Measurements from ENCODE around the gene PLCL1. TPM values are rescaled to one million over a fixed set of nuclear protein-coding genes. Genes with fewer than 3 reads are reported as not detected.

PLCL1 gene
- total RNA-seq (10 to 100 TPM; 24.9 to 27.2 TPM), total RNA-seq (68.0 to 73.6 reads per million in 2 donors)

DNA sequence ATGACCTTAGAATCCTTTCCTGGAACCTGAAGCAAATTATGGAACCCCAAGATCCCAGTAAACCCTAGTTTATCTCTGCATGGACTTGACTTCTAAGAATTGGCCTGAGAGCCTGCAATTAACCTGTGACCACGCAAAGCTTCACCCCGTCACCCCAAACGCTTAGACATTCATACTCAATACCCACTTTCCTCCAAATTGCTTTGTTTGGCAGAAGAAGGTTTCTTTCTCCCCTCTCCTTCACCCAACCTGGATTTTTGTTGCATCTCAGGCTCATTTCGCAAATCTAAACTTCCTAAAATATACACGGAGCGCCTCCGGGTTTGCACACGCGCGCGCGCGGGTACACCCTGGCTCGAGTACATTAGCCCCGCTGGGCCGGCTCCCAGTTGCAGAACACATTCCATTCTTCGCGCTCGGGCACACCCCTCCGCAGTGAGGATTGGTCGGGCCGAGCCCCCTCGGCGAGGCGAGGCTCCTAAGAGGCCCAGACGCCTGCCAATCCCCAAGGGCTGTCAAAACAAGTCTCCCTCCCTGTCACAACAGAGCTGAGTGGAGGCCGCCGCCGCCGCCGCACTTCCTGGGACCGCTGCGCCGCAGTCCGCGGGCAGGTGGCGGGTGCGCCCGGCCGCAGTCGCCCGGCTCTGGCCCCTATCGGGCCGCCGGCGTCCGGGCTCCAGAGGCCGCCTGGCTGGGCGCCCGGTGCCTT is at the start of gene PLCL1:
Gene PLCL1, plus strand, starts transcription at position 545 of the 709 bp plus-strand sequence.
- no peaks in the 10 kb centered on the region for H3K27me3 Mint-ChIP-seq
- H3K4me3 Mint-ChIP-seq: peak within 1 kb of the TSS; percentile 96
- DNase-seq: peak; percentile 78 to 87 (median 82)
- H3K9me3 ChIP-seq (ENCODE audit: control insufficient read depth, low read length, poor library complexity, severe bottlenecking): no peaks in the 10 kb centered on the region
- H3K27ac Mint-ChIP-seq: peak within 1 kb of the TSS; percentile 85
- ATAC-seq: peak; percentile 98
- H3K36me3 Mint-ChIP-seq (ENCODE audit: low read depth): no peaks in the 10 kb centered on the region
- H3K4me1 Mint-ChIP-seq: peaks cover 40% of the 10 kb centered on the region

DNA sequence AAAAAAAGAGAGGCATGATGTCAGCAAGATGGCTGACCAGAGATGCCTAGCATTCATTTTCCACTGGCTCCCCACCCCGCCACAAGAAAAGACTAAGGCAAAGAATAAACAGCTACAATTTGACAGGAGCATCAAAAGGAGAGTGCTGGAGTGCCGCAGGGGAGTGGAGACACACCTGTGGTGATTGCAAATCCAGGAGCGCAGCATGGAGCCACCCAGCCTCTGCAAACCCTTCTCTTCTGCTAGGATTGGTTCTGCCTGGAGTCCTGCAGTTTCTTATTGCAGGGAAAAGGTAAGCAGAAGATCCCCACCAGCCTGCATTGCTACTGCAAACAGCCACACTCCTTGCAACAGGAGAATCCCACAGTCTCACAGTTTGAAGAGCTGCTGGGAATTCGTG is 45.4 kb upstream of the PLCL1 start:
- Mint-ChIP-seq H3K27me3 (no peaks in the 10 kb centered on the region), H3K27ac (no peak overlapping the region), H3K4me1 (no peaks in the 10 kb centered on the region), H3K36me3 (ENCODE audit: low read depth) (no peaks in the 10 kb centered on the region), H3K4me3 (no peak overlapping the region)
- peaks cover 3% of the 10 kb centered on the region for H3K9me3 ChIP-seq (ENCODE audit: control insufficient read depth, low read length, poor library complexity, severe bottlenecking)
- DNase-seq (no peak), ATAC-seq (no peak)

DNA sequence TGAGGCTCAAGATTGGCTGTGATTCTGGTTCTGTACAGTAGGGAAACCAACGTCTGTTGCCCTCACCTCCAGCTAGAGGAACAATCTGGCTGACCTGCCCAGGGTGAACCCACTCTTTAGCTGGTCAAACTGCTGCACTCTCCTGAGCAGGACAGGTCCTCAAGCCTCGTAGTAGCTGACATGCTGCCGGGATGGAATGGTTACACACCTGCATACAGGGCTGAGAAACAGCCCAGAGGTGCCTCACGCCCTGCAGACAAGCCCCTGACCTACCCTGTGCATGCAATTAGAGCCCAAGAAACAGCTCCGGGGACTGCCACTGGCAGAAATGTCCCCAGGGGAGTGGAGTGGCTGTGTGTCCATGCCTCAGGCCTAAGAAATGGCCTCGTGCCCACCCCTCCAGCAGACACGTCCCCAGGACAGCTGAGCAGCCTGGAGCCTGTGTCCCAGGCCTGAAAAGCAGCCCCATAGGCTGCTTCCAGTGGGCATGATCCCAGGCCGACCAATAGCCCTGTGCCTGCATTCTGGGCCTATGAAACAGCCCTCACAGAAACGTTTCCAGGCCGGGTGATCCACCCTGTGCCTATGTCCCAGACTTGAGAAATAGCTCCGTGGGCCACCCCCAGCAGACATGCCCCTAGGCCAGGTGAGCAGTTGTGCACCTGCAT is 44.6 kb upstream of the PLCL1 start:
- Mint-ChIP-seq H3K4me1 (no peaks in the 10 kb centered on the region), H3K27ac (no peak overlapping the region), H3K36me3 (ENCODE audit: low read depth) (no peaks in the 10 kb centered on the region), H3K4me3 (no peak overlapping the region), H3K27me3 (peaks cover 3% of the 10 kb centered on the region)
- peaks cover 3% of the 10 kb centered on the region for H3K9me3 ChIP-seq (ENCODE audit: control insufficient read depth, low read length, poor library complexity, severe bottlenecking)
- no peak for DNase-seq
- no peak for ATAC-seq

DNA sequence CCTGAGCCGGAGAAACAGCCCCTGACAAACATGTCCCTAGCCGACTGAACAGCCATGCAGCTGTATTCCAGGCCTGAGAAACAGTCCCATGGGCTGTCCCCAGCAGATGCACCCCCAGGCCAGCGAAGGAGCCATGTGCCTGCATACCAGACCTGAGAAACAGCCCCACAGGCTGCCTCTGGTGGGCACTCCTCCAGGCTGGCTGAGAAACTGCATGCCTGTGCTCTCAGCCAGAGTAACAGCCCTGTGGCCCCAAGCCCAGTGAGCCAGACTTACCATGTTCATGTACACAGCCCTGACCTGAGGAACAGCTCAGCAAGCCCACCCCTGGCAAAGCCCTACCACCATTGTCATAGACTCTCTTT is 44.1 kb upstream of the PLCL1 start:
- Mint-ChIP-seq H3K4me1 (no peaks in the 10 kb centered on the region), H3K27ac (no peak overlapping the region), H3K27me3 (peaks cover 7% of the 10 kb centered on the region), H3K4me3 (no peak overlapping the region), H3K36me3 (ENCODE audit: low read depth) (no peaks in the 10 kb centered on the region)
- no peak for ATAC-seq
- H3K9me3 ChIP-seq (ENCODE audit: control insufficient read depth, low read length, poor library complexity, severe bottlenecking): peaks cover 3% of the 10 kb centered on the region
- DNase-seq: no peak

DNA sequence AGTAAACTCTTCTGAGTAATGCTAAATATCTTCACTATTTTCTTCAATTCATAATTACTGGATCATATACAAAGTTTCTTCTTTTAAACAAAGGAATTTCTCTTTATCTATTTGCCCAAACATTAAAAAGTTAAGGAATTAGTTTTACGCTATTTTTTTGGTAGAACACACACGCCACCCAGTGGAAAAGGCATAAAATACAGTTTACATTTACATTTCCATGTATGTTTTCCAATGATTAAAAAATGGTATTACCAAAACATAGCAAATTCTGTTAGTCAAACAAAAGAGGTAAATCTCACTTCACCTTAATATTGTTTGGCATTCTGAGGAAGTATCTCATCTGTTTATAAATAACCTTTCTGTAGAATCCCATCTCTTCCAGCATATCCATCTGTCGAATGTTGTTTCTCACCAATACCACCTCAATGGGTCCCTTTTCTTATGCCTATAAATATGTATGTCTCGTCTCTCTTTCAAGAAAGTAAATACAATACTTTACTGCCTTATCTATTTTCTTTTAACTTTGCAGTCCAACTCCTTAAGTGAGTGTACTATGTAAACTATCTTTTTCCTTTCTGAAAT is 26.5 kb upstream of the PLCL1 start:
- no peak overlapping the region for H3K4me3 Mint-ChIP-seq
- H3K4me1 Mint-ChIP-seq: peaks cover 6% of the 10 kb centered on the region
- H3K27me3 Mint-ChIP-seq: peaks cover 6% of the 10 kb centered on the region
- H3K36me3 Mint-ChIP-seq (ENCODE audit: low read depth): peaks cover 2% of the 10 kb centered on the region
- no peaks in the 10 kb centered on the region for H3K9me3 ChIP-seq (ENCODE audit: control insufficient read depth, low read length, poor library complexity, severe bottlenecking)
- no peak for DNase-seq
- no peak for ATAC-seq
- H3K27ac Mint-ChIP-seq: no peak overlapping the region

DNA sequence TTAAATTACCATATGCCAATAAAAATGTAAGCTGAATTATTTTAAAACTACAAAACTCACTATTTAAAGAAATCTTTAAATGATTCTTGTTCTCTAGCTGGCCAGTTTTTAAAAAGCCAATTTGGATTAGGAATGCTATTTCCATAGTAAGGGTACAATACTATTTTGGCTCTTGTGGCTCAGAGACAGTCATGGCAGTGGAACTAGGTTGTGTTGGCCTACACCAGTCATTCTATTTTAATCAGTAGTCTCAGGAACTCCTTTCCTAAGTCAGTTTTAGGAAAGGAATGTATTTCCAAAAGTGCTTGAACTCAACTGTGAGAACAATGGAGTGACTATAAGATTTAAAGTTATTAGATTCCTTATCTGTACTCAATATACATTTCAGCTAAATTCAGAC is 25.1 kb upstream of the PLCL1 start:
- ATAC-seq (no peak), DNase-seq (no peak)
- H3K27ac Mint-ChIP-seq: no peak overlapping the region
- peaks cover 2% of the 10 kb centered on the region for H3K36me3 Mint-ChIP-seq (ENCODE audit: low read depth)
- H3K4me1 Mint-ChIP-seq: peaks cover 2% of the 10 kb centered on the region
- H3K9me3 ChIP-seq (ENCODE audit: control insufficient read depth, low read length, poor library complexity, severe bottlenecking): no peaks in the 10 kb centered on the region
- H3K4me3 Mint-ChIP-seq: no peak overlapping the region
- H3K27me3 Mint-ChIP-seq: peaks cover 12% of the 10 kb centered on the region

DNA sequence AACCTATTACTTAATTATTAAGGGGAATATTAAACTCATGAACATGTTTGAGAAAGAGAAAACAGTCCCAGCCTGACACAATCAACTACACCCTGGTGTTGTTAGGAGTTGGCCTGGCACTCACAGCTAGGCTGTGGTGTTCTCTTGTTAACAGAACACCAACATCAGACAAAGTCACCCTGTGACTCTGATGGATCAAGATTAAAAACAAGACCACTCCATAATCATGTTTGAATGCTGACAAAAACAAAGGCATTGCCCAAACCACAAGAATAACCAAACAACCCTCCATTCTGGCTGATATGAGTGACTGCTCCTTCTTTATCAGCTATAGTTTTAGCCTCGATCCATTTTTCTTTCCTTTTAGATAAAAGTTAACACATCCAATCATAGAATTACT is 22.3 kb upstream of the PLCL1 start:
- H3K27me3 Mint-ChIP-seq: peaks cover 12% of the 10 kb centered on the region
- H3K4me1 Mint-ChIP-seq: peaks cover 5% of the 10 kb centered on the region
- no peak overlapping the region for H3K4me3 Mint-ChIP-seq
- H3K9me3 ChIP-seq (ENCODE audit: control insufficient read depth, low read length, poor library complexity, severe bottlenecking): no peaks in the 10 kb centered on the region
- DNase-seq (no peak), ATAC-seq (no peak)
- H3K36me3 Mint-ChIP-seq (ENCODE audit: low read depth): peaks cover 4% of the 10 kb centered on the region
- H3K27ac Mint-ChIP-seq: no peak overlapping the region

DNA sequence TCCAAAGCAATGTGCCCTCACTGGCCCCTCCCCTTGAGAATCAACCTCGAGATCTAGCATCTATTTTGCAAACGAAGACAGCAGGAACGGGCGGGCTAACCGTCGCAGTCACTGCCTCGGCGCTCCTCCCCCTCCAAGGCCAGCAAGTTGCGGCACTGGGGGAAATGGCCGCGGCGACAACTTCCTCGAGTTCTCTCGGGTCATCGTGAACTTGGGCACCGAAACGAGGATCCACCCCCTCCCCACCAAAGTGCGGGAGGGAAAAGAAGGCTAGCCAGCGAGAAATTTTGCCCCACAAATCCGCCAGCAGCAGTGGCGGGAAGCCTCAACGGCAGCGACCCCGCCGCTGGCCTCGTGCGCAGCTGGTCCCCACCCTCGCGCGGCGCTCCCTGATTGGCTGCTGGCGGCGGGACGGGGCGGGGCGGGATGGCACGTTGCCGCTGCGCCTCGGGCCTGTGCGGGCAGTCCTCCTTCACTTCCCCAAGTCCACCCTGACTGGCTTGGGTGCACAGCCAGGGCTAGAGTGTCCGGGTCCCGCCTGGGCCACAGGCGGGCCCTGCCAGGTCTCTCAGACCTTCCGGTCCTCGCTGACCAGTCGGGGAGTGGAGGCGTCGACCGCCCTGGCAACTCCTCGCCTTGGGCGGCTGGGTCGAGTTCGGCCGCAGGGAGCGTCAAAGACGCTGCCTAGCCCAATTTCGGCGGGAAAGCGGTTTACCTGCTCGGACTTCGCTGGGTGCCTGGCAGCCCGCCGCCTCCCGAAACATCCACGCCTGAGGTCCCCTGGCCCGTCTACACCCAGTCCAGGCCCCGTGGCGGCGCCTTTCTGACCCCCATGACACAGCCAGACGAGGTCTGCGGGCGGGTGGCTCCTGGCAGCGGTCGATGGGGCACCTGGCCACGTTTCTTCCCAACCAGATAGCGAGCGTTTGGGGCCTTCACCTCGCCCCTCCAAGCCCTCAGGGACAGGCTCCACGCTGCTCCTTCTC is 19.1 kb upstream of the PLCL1 start, which contains the start of gene BOLL:
Gene BOLL, minus strand, starts transcription at position 364 of the 986 bp plus-strand sequence. CDS start 3,469 bp downstream, outside the sequence.
- no peak for DNase-seq
- Mint-ChIP-seq H3K27ac (no peak within 1 kb of the TSS), H3K4me3 (peak within 1 kb of the TSS; percentile 82), H3K4me1 (peaks cover 3% of the 10 kb centered on the region), H3K36me3 (ENCODE audit: low read depth) (peaks cover 7% of the 10 kb centered on the region), H3K27me3 (peaks cover 23% of the 10 kb centered on the region)
- no peak for ATAC-seq
- H3K9me3 ChIP-seq (ENCODE audit: control insufficient read depth, low read length, poor library complexity, severe bottlenecking): no peaks in the 10 kb centered on the region

DNA sequence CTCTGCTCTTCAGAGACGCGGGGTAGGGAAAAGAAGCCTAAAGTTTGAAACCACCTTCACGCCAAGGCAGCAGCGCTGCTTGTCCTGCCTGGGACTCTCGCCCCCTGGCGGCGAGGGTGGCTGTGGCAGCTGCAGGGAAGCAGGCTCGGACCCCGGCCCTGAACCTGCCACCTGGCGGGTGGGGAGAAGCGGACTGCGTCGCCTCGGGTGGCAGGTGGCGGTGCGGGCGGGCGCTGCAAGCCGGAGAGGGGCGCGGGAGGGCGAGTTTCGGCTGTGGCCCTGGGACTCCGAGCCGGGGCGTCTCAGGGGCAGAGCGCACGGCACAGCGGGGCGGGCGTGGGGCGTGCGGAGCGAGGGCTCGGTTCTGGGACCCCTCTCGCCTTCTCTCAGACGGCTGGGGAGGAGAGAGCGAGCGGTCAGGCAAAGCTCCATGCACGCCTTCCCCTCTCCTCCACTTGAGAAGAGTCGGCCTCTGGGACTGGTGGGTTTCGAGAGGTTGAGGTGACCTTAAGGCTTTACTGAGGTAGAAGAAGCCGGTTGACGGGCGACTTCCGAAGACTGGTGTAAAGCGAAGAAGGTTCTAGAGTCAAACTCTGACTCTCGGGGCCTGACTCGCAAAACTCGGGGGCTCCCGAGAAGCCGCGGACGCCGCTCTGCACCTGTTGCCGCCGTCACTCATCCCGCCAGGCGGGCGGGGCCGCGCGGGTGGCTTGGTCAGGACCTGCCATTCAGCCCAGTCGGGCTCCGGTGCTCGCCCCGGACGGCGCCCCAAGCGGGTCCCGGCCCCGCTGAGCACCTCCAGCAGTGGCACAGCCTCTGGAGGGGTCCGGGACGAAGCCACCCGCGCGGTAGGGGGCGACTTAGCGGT is 18.1 kb upstream of the PLCL1 start:
- H3K9me3 ChIP-seq (ENCODE audit: control insufficient read depth, low read length, poor library complexity, severe bottlenecking): no peaks in the 10 kb centered on the region
- DNase-seq (peak; percentile 25 to 57 (median 46)), ATAC-seq (peak; percentile 80)
- Mint-ChIP-seq H3K4me1 (peaks cover 3% of the 10 kb centered on the region), H3K4me3 (peak overlapping the region; percentile 82), H3K36me3 (ENCODE audit: low read depth) (peaks cover 7% of the 10 kb centered on the region), H3K27me3 (peaks cover 31% of the 10 kb centered on the region), H3K27ac (no peak overlapping the region)

DNA sequence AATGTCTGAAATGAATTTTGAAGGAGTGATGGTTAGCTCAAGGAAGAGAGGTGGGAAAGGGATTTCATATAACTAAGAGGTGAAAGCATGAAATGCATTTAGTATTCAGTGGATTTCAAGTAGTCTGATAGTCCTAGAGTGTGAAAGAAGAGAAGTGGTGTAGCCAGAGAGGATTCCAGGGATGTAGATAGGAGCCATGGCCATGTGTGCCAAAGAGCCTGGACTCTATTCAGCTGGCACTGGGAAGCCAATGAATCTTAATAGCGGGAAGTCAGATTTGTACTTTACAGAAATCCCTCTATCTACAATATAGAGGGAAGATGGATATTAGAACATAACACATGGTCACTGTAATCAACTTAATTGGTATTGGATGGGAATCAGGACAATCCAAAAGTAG is 10.9 kb upstream of the PLCL1 start:
- H3K27ac Mint-ChIP-seq: no peak overlapping the region
- H3K36me3 Mint-ChIP-seq (ENCODE audit: low read depth): peaks cover 8% of the 10 kb centered on the region
- no peaks in the 10 kb centered on the region for H3K9me3 ChIP-seq (ENCODE audit: control insufficient read depth, low read length, poor library complexity, severe bottlenecking)
- ATAC-seq (no peak), DNase-seq (no peak)
- peaks cover 70% of the 10 kb centered on the region for H3K27me3 Mint-ChIP-seq
- H3K4me1 Mint-ChIP-seq: no peaks in the 10 kb centered on the region
- H3K4me3 Mint-ChIP-seq: no peak overlapping the region

DNA sequence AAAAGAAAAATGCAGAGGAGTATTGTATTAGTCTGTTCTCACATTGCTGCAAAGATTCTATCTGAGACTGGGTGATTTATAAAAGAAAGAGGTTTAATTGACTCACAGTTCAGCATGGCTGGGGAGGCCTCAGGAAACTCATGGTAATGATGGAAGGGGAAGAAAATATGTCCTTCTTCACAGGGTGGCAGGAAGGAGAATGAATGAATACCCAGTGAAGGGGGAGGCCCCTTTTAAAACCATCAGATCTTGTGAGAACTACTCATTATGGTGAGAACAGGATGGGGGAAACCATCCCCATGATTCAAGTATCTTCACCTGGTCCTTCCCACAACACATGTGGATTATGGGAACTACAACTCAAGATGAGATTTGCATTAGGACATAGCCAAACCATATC is 9.1 kb upstream of the PLCL1 start:
- Mint-ChIP-seq H3K4me3 (no peak overlapping the region), H3K36me3 (ENCODE audit: low read depth) (peaks cover 3% of the 10 kb centered on the region), H3K4me1 (no peaks in the 10 kb centered on the region), H3K27me3 (peaks cover 59% of the 10 kb centered on the region), H3K27ac (no peak overlapping the region)
- no peak for ATAC-seq
- DNase-seq: no peak
- no peaks in the 10 kb centered on the region for H3K9me3 ChIP-seq (ENCODE audit: control insufficient read depth, low read length, poor library complexity, severe bottlenecking)

DNA sequence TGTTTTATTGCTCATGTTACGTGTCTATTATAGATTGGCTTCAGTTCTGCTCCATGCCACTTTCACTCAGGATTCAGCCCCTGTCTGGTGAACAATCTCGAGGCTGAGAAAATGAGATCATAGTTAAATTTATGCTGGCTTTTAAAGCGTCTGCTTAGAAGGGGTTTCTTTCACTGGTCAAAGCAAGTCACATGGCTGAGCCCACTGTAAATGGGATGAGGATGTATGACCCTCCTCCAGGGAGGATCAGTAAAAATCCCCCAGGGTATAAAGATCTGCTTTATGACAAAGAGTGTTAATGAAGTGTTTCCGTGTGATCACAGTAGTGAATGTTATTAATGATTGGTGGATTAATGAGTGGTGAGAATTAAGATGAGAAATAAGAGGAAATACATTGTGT is 6.2 kb upstream of the PLCL1 start:
- DNase-seq (no peak), ATAC-seq (no peak)
- no peak overlapping the region for H3K4me3 Mint-ChIP-seq
- H3K9me3 ChIP-seq (ENCODE audit: control insufficient read depth, low read length, poor library complexity, severe bottlenecking): no peaks in the 10 kb centered on the region
- no peak overlapping the region for H3K27ac Mint-ChIP-seq
- peaks cover 37% of the 10 kb centered on the region for H3K27me3 Mint-ChIP-seq
- H3K36me3 Mint-ChIP-seq (ENCODE audit: low read depth): peaks cover 3% of the 10 kb centered on the region
- peaks cover 5% of the 10 kb centered on the region for H3K4me1 Mint-ChIP-seq
